Heart left ventricle (tissue), 16 donors: Measurements from ENCODE around the gene PRSS2. TPM values are rescaled to one million over a fixed set of nuclear protein-coding genes. Genes with fewer than 3 reads are reported as not detected.

Source experiments
- ATAC-seq, 4 donors: fragments of 200-7000 bp; cut with Tn5 transposase; one replicate each; pipeline ENCODE4 v1.9.1; 2020 to 2022; ENCODE audit warnings: moderate library complexity in 4 of 4, mild to moderate bottlenecking in 3 of 4, moderate number of reproducible peaks in 1 of 4
- DNase-seq, 5 donors: peaks; one replicate each; pipeline ENCODE4 v3.0.0-alpha.2; 2020
- H3K27ac ChIP-seq, 12 donors: fragments of 200-600 bp; sonication (generic) in 4 of 12; one replicate each; pipeline versions ENCODE4 v1.5.0 to v1.8.0; 2016 to 2022; ENCODE audit warnings: mild to moderate bottlenecking in 2 of 12
- H3K27me3 ChIP-seq, 9 donors: fragments of 200-600 bp; sonication (generic) in 2 of 9; one replicate each; pipeline versions ENCODE4 v1.5.1 to v1.8.0; 2016 to 2022; ENCODE audit warnings: mild to moderate bottlenecking in 3 of 9
- H3K36me3 ChIP-seq, 9 donors: fragments of 200-600 bp; sonication (generic) in 2 of 9; one replicate each; pipeline versions ENCODE4 v1.5.0 to v1.8.0; 2018 to 2022; ENCODE audit warnings: mild to moderate bottlenecking in 2 of 9
- H3K4me1 ChIP-seq, 12 donors: fragments of 200-600 bp; sonication (generic) in 4 of 12; one replicate each; pipeline versions ENCODE4 v1.5.0 to v1.8.0; 2016 to 2022; ENCODE audit warnings: mild to moderate bottlenecking in 3 of 12
- H3K4me3 ChIP-seq, 12 donors: fragments of 200-600 bp; sonication (generic) in 4 of 12; one replicate each; pipeline versions ENCODE4 v1.5.0 to v1.8.0; 2017 to 2022; ENCODE audit warnings: mild to moderate bottlenecking in 9 of 12, moderate library complexity in 4 of 12
- H3K9me3 ChIP-seq, 12 donors: fragments of 200-600 bp; sonication (generic) in 4 of 12; one replicate each; pipeline versions ENCODE4 v1.5.0 to v1.8.0; 2016 to 2022; ENCODE audit warnings: mild to moderate bottlenecking in 1 of 12
- POLR2A ChIP-seq, 2 donors: fragments of 450-650 bp; IDR thresholded peaks; one replicate each; pipeline ENCODE4 v1.6.1; 2017; ENCODE audit warnings: antibody characterized with exemption in 2 of 2, mild to moderate bottlenecking in 2 of 2, moderate library complexity in 2 of 2
- WGBS, 4 donors: extraction: QIAGEN DNeasy Blood & Tissue Kit in 2 of 4; methylation state at CpG; one replicate each; pipeline versions ENCODE4 v1.1.5 to v1.1.7; 2013 to 2018; 5-methylcytosine and 5-hydroxymethylcytosine counted together
- intact Hi-C, 10 donors: fragments of 100-400 bp; cut with DNase I; formaldehyde crosslinking; loops; one replicate each; pipeline versions ENCODE4 v1.11.1 to v1.14.2; 2022
- polyA plus RNA-seq, 2 donors: library from polyadenylated mRNA; stranded (reverse); fragments of 200-250 nt; gene quantifications; one replicate each; pipeline ENCODE4 v1.2.3, GENCODE V29; 2013
- total RNA-seq, 9 donors: library from RNA; depleted of rRNA in 2 of 9; stranded (reverse); fragments of >200 nt in 2 of 9; fragmentation: NEBNext Ultra II Directional in 3 of 9; extraction: Animal tissue kit (Norgen Biotek cat#: 25700) in 3 of 9; gene quantifications; one replicate each; pipeline versions ENCODE4 v1.1.0 to v1.2.4, GENCODE V29; 2016 to 2023
- TF ChIP-seq, protein P1 (sequence below), 12 donors: fragments of 200-600 bp; sonication (generic) in 4 of 12; IDR thresholded peaks; one replicate each; pipeline versions ENCODE4 v1.5.0 to v1.8.0; 2018 to 2022; ENCODE audit warnings: antibody characterized with exemption in 12 of 12, mild to moderate bottlenecking in 5 of 12
- donor health status: ischemic (EF 13 %, LVEDD 7.1; RV severe dilation, severe dysfunction).
- donor health status: healthy with polysubstance abuse.
- donor health status: DM: no; HTN: yes; CAD: no.
- donor health status: DM: no; HTN: no; CAD: no.
- donor health status: ischemic (EF 25% LVEDD 6.9; RV normal size, moderate dysfunction).
- donor health status: ischemic (EF 25% LVEDD 5.7; RV mildly dilated, moderate dysfunction).
- donor health status: healthy.
- donor health status: DM: yes; HTN: yes; CAD: no.
- donor health status: ischemic (EF 35%, LVEDD 5.7; RV mildly dilated, moderate dysfunction).
- donor health status: nonischemic (EF 11% LVEDD 7.7; RV severe dilation, severe dysfunction).
- donor health status: DM: yes; HTN: yes; CAD: no.
- donor health status: PGD.
- donor health status: ischemic (EF 29% LVEDD 5.4; RV normal size, mild dysfunction).
- donor health status: nonischemic (EF 23%, LVEDD 6.1; RV moderate dilation, normal function).

The PRSS2 gene
- total and polyA plus RNA-seq, 11 donors, result 1.0 to 8.4 (median 5.9) TPM; not detected in 5

DNA sequence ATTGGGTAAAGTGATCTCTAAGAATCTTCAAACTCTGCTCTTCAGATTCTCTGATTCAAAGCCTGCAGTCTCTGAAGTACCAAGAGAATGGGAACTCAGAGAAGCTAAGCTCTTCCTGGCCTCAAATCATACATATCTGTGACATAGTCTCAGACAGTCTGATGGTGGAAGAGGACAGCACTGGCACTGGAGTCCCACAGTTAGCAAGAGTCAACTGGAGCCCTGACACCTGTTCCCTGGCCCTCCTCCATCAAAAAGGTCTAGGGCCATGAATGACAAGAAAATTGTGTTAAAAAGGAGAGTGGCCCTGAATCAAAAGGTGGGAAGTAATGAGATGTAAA lies 37.7 kb downstream of the PRSS2 start:
- Histone ChIP-seq H3K27ac (peak overlapping the region in 2 of 12 donors; percentile 22 to 89), H3K36me3 (no peaks in the 10 kb centered on the region), H3K27me3 (peaks cover 0 to 68% (median 21%) of the 10 kb centered on the region in 9 donors), H3K4me3 (no peak overlapping the region), H3K4me1 (peaks cover 0 to 16% (median 0%) of the 10 kb centered on the region in 12 donors), H3K9me3 (no peaks in the 10 kb centered on the region)
- intact Hi-C loops, result no loop called here
- ATAC-seq, result no peak
- DNase-seq, result no peak
- TF ChIP-seq, protein P1, sequence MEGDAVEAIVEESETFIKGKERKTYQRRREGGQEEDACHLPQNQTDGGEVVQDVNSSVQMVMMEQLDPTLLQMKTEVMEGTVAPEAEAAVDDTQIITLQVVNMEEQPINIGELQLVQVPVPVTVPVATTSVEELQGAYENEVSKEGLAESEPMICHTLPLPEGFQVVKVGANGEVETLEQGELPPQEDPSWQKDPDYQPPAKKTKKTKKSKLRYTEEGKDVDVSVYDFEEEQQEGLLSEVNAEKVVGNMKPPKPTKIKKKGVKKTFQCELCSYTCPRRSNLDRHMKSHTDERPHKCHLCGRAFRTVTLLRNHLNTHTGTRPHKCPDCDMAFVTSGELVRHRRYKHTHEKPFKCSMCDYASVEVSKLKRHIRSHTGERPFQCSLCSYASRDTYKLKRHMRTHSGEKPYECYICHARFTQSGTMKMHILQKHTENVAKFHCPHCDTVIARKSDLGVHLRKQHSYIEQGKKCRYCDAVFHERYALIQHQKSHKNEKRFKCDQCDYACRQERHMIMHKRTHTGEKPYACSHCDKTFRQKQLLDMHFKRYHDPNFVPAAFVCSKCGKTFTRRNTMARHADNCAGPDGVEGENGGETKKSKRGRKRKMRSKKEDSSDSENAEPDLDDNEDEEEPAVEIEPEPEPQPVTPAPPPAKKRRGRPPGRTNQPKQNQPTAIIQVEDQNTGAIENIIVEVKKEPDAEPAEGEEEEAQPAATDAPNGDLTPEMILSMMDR (IDR thresholded peaks at IDR 0.05), result no peak
- TF ChIP-seq POLR2A (IDR thresholded peaks at IDR 0.05), result no peak

DNA sequence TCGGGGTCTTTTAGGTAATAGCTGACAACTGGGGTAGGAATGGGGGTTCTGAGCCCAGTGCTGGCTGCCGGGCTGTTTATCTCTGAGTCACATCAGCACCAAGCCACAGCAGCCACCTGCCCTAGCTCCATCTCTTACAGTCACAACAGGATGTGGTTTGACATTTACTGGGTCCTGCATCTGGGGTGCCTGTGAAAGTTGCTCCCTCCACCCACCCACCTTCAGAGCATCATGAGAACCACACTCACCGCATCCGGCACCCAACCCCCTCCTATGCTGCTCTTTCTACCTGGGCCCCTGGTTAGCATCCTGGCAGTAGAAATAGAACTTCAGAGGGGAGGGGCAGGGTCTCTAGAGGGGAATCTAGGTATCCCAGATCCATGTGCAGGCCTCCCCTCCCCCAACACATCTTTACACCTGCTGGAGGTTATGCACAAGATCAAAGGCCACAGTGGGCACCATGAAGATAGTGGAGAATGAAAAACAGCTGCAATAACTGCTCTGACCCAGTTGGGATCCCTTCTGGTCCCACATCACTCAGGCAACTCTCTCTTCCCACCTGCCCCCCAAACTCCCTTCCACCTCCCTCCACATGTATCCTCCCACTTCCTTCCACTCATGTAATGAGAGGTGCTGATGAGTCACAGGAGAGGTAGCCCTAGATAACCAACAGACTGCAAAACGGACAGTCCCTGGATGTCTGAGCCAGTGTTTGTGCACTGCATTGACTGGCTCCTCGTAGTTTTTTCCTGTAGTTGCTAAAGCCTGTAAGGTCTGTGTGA lies 38.2 kb downstream of the PRSS2 start:
- peaks cover 0 to 74% (median 26%) of the 10 kb centered on the region in 9 donors for H3K27me3 ChIP-seq
- H3K36me3 ChIP-seq, result no peaks in the 10 kb centered on the region
- peak overlapping the region in 1 of 12 donors; percentile 15 for H3K4me3 ChIP-seq
- WGBS, 4 donors, result 52 to 67% (median 57%) methylated on average over 6 of the region's 6 CpGs
- peak in 2 of 4 donors; percentile 44 to 68 for ATAC-seq
- no peak for DNase-seq
- intact Hi-C loops, result no loop called here
- H3K27ac ChIP-seq, result peak overlapping the region in 2 of 12 donors; percentile 22 to 89
- H3K9me3 ChIP-seq, result no peaks in the 10 kb centered on the region
- TF ChIP-seq, protein P1 (IDR thresholded peaks at IDR 0.05), result no peak
- no peak for TF ChIP-seq POLR2A (IDR thresholded peaks at IDR 0.05)
- H3K4me1 ChIP-seq, result peaks cover 0 to 16% (median 0%) of the 10 kb centered on the region in 12 donors

DNA sequence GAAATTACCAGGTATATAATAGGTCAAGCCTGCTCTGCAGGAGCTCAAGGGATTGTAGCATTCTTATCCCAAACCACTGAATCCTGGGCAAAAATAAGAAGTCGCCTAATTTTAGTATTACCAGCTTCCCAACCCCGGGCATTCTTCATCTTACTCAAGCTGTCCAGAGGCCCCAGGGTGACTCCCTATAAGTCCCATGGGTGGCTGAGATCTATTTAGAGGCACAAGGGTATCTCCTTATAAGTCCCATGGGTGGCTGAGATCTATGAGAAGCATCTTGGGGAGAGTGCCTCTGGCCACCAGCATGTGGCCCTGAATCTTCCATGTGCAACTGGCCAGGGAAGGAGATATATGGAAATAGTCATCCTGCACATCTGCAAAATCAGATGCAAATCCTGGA lies 38.9 kb downstream of the PRSS2 start:
- Histone ChIP-seq H3K36me3 (no peaks in the 10 kb centered on the region), H3K27ac (peak overlapping the region in 2 of 12 donors; percentile 9 to 83), H3K4me1 (peaks cover 0 to 16% (median 0%) of the 10 kb centered on the region in 12 donors), H3K9me3 (no peaks in the 10 kb centered on the region), H3K27me3 (peaks cover 0 to 72% (median 26%) of the 10 kb centered on the region in 9 donors), H3K4me3 (peak overlapping the region in 1 of 12 donors; percentile 15)
- DNase-seq (no peak), ATAC-seq (no peak)
- TF ChIP-seq POLR2A (IDR thresholded peaks at IDR 0.05), result no peak
- TF ChIP-seq, protein P1 (IDR thresholded peaks at IDR 0.05), result no peak
- intact Hi-C loops, result loop anchor here in 3 of 10 donors (2.0 to 10.0 kb wide), 2 partner anchors 175 to 177 kb away; no protein-coding TSS in a partner anchor
- 69 to 82% (median 78%) methylated on average over 2 of the region's 2 CpGs for WGBS, 4 donors

DNA sequence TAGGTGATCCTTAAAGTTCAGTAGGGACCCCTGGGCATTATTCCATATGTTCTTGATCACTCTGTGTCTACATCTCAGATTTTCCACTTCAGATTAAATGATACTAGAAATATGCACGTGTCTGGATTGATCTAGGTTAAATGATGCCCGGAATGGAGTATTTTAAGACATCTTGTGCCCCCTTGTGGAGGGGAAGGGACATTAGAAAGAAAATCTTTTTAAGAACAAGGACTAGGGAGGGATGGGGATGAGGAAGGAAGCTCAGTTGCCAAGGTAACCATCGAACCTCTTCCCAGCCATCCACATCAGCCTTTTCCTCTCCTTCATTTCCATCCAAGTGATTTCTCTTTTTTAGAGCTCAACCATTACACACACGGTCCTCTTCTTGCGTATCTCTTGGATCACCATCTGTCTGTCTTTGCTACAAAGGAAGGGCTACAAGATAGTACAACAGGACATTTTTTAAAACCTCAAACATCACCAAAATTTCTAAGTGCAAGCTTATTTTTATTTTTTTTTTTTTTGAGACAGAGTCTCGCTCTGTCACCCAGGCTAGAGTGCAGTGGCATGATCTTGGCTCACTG lies 40.5 kb downstream of the PRSS2 start:
- H3K36me3 ChIP-seq, result no peaks in the 10 kb centered on the region
- H3K9me3 ChIP-seq, result no peaks in the 10 kb centered on the region
- no peak for ATAC-seq
- H3K4me1 ChIP-seq, result peaks cover 0 to 16% (median 0%) of the 10 kb centered on the region in 12 donors
- H3K27me3 ChIP-seq, result peaks cover 0 to 76% (median 26%) of the 10 kb centered on the region in 9 donors
- peak overlapping the region in 1 of 12 donors; percentile 83 for H3K27ac ChIP-seq
- DNase-seq, result no peak
- intact Hi-C loops, result loop anchor here in 3 of 10 donors (2.0 to 10.0 kb wide), 2 partner anchors 176 to 178 kb away; no protein-coding TSS in a partner anchor
- no peak overlapping the region for H3K4me3 ChIP-seq
- TF ChIP-seq, protein P1 (IDR thresholded peaks at IDR 0.05), result peak; percentile 34 to 60 (median 47)
- TF ChIP-seq POLR2A (IDR thresholded peaks at IDR 0.05), result no peak
- 24 to 29% (median 28%) methylated on average over 6 of the region's 6 CpGs for WGBS, 4 donors
